SK-N-SH (cell line): ENCODE results near the gene BAD. TPM values are rescaled to one million over a fixed set of nuclear protein-coding genes. Genes with fewer than 3 reads are reported as not detected.
A peak's percentile ranks its signal among the peaks of the same experiment; 100 is the strongest.

Experiments
- CTCF ChIA-PET: fragments of 300-600, 350-600 bp; formaldehyde crosslinking; extraction: SDS; loops from one replicate; lab custom pipeline; 2021; lab: Yijun Ruan, JAX
- POLR2A ChIA-PET: fragments of 350-600 bp; sonication (Branson Sonifier 250); formaldehyde crosslinking; extraction: SDS; loops from one replicate; lab custom pipeline; 2020; ENCODE audit warnings: antibody characterized with exemption, inconsistent platforms; lab: Yijun Ruan, JAX
- DNase-seq: peaks from one replicate; pipeline ENCODE4 v3.0.0; 2012
- H2AFZ ChIP-seq: fragments of 200-600 bp; sonication (generic); 2 replicates; pipeline ENCODE4 v1.8.1; 2016; ENCODE audit warnings: antibody characterized with exemption, mild to moderate bottlenecking, low read depth
- H3F3A ChIP-seq: fragments of 200-600 bp; sonication (generic); replicated peaks from 2 replicates; pipeline ENCODE3; 2016; ENCODE audit warnings: antibody characterized with exemption, mild to moderate bottlenecking; ENCODE audit not compliant: insufficient read depth
- H3K27ac ChIP-seq, 2 experiments: fragments of 200-500 bp in 1 of 2; fragments of 200-600 bp in 1 of 2; sonication (Bioruptor generic) in 1 of 2; sonication (generic), shearing (Covaris generic) in 1 of 2; 2 replicates each; pipeline versions ENCODE4 v1.5.1 to v1.6.1; 2014 to 2016; ENCODE audit warnings: low read depth in 2 of 2, inconsistent platforms in 1 of 2, low read length in 1 of 2, mild to moderate bottlenecking in 1 of 2, mixed read lengths in 1 of 2
- H3K27me3 ChIP-seq: fragments of 200-600 bp; sonication (generic), shearing (Covaris generic); 2 replicates; pipeline ENCODE4 v1.6.1; 2016; ENCODE audit warnings: mixed run types; ENCODE audit not compliant: insufficient read depth
- H3K36me3 ChIP-seq, 2 experiments: fragments of 200-500 bp in 1 of 2; fragments of 200-600 bp in 1 of 2; sonication (Bioruptor generic) in 1 of 2; sonication (generic) in 1 of 2; replicated peaks in 1 of 2; 2 replicates each; pipeline versions ENCODE3 to v1.5.1; 2014 to 2016; ENCODE audit warnings: low read length in 1 of 2, mild to moderate bottlenecking in 1 of 2; ENCODE audit not compliant: insufficient read depth in 2 of 2, control insufficient read depth in 1 of 2
- H3K4me1 ChIP-seq, 2 experiments: fragments of 200-500 bp in 1 of 2; fragments of 200-600 bp in 1 of 2; sonication (Bioruptor generic) in 1 of 2; sonication (generic), shearing (Covaris generic) in 1 of 2; 2 replicates each; pipeline versions ENCODE4 v1.5.1 to v1.6.1; 2014 to 2016; ENCODE audit warnings: low read depth in 1 of 2, low read length in 1 of 2, mixed run types in 1 of 2; ENCODE audit not compliant: insufficient read depth in 2 of 2, control insufficient read depth in 1 of 2
- H3K4me2 ChIP-seq: fragments of 200-600 bp; sonication (generic), shearing (Covaris generic); 2 replicates; pipeline ENCODE4 v1.6.1; 2017; ENCODE audit warnings: mixed run types
- H3K4me3 ChIP-seq, 2 experiments: fragments of 200-500 bp in 1 of 2; fragments of 200-600 bp in 1 of 2; sonication (Bioruptor generic) in 1 of 2; sonication (generic), shearing (Covaris generic) in 1 of 2; 2 replicates each; pipeline versions ENCODE4 v1.5.1 to v1.8.1; 2014 to 2016; ENCODE audit warnings: low read depth in 2 of 2, inconsistent platforms in 1 of 2, low read length in 1 of 2, mild to moderate bottlenecking in 1 of 2, mixed read lengths in 1 of 2, moderate library complexity in 1 of 2
- H3K79me2 ChIP-seq: fragments of 200-600 bp; sonication (generic); 2 replicates; pipeline ENCODE4 v1.8.1; 2017; ENCODE audit warnings: mild to moderate bottlenecking; ENCODE audit not compliant: insufficient read depth
- H3K9ac ChIP-seq: fragments of 200-600 bp; sonication (generic); 2 replicates; pipeline ENCODE4 v1.6.1; 2017; ENCODE audit warnings: mixed run types
- H3K9me2 ChIP-seq: fragments of 200-600 bp; sonication (generic); 2 replicates; pipeline ENCODE4 v1.6.1; 2017; ENCODE audit warnings: mixed run types
- H3K9me3 ChIP-seq: fragments of 200-600 bp; sonication (generic); 2 replicates; pipeline ENCODE4 v1.6.1; 2017; ENCODE audit warnings: mixed run types, mild to moderate bottlenecking, moderate library complexity
- H4K20me1 ChIP-seq: fragments of 200-600 bp; sonication (generic); 2 replicates; pipeline ENCODE4 v1.6.1; 2017; ENCODE audit warnings: mild to moderate bottlenecking, mixed run types; ENCODE audit not compliant: insufficient read depth
- ELF1 ChIP-seq: IDR thresholded peaks from 2 replicates; pipeline ENCODE4 v1.4.0; 2012
- EP300 ChIP-seq, 2 experiments: IDR thresholded peaks; 2 replicates each; pipeline versions ENCODE4 v1.4.0 to v1.6.1; 2012; ENCODE audit warnings: borderline replicate concordance in 1 of 2, low read depth in 1 of 2, low read length in 1 of 2
- FOSL2 ChIP-seq: IDR thresholded peaks from 2 replicates; pipeline ENCODE4 v1.4.0; 2012; ENCODE audit warnings: low read depth, mild to moderate bottlenecking, moderate library complexity, borderline replicate concordance
- FOXJ3 ChIP-seq: sonication (generic); formaldehyde crosslinking; IDR thresholded peaks from 2 replicates; pipeline ENCODE4 v1.5.1; 2020; ENCODE audit warnings: mild to moderate bottlenecking, missing genetic modification reagents
- GABPA ChIP-seq: IDR thresholded peaks from 2 replicates; pipeline ENCODE4 v1.4.0; 2012; ENCODE audit warnings: low read depth, mild to moderate bottlenecking
- GATA2 ChIP-seq: sonication (generic); formaldehyde crosslinking; IDR thresholded peaks from 2 replicates; pipeline ENCODE4 v1.5.0; 2020; ENCODE audit warnings: mild to moderate bottlenecking, missing genetic modification reagents
- NFIC ChIP-seq: IDR thresholded peaks from 2 replicates; pipeline ENCODE4 v1.4.0; 2012; ENCODE audit warnings: borderline replicate concordance
- RAD21 ChIP-seq: IDR thresholded peaks from 2 replicates; pipeline ENCODE4 v1.6.1; 2012; ENCODE audit warnings: mild to moderate bottlenecking, low read length
- RCOR1 ChIP-seq: fragments of 150-350 bp; IDR thresholded peaks from 2 replicates; pipeline ENCODE4 v1.6.1; 2017; ENCODE audit warnings: antibody characterized with exemption, low read length
- SIN3A ChIP-seq: IDR thresholded peaks from 2 replicates; pipeline ENCODE4 v1.6.1; 2012; ENCODE audit warnings: low read depth, mild to moderate bottlenecking, low read length, moderate library complexity, borderline replicate concordance
- SMC3 ChIP-seq: IDR thresholded peaks from 2 replicates; pipeline ENCODE4 v1.6.1; 2012; ENCODE audit warnings: low read depth, low read length, improper control_type of control experiment
- TEAD4 ChIP-seq: IDR thresholded peaks from 2 replicates; pipeline ENCODE4 v1.4.0; 2012; ENCODE audit warnings: mild to moderate bottlenecking, borderline replicate concordance; ENCODE audit not compliant: insufficient read depth
- YY1 ChIP-seq: IDR thresholded peaks from 2 replicates; pipeline ENCODE4 v1.4.0; 2012; ENCODE audit warnings: low read depth, mild to moderate bottlenecking
- WGBS: methylation state at CpG from one replicate; pipeline ENCODE4 v1.1.6; 2017; ENCODE audit warnings: low lambda C conversion rate; 5-methylcytosine and 5-hydroxymethylcytosine counted together
- polyA plus RNA-seq, 3 experiments: library from polyadenylated mRNA; depleted of rRNA; stranded (reverse); fragments of >200 nt; gene quantifications; 2 replicates each; pipeline ENCODE4 v1.2.3, GENCODE V29; 2012
- TF ChIP-seq, protein P1 (sequence below): IDR thresholded peaks from 2 replicates; pipeline ENCODE4; 2012
- TF ChIP-seq, protein P2 (sequence below): fragments of 150-350 bp; IDR thresholded peaks from 2 replicates; pipeline ENCODE4 v1.6.1; 2017; ENCODE audit warnings: antibody characterized with exemption, low read length, low read depth, borderline replicate concordance

BAD gene
- polyA plus RNA-seq, 1 of the 3 experiments (the other 2 are of a cell fraction), result 80.9 TPM

DNA sequence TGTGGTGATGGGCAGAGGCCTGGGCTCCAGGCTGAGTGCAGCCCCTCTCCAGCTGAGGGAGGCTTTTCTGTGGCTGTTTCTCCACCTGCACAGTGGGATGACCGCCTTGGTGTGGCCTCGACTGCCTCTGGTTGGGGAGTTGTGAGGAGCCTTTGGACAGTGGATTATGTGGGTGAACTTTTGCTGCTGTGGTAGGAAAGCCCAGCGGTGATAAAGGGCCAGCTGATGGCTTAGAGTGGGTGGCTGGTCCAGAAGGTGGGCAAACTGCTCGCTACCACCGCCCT, 19.5 kb upstream of the BAD start:
- Histone ChIP-seq H3K27ac (peak overlapping the region; percentile 83 to 96; a peak in 3 of 4 replicates), H3K27me3 (no peaks in the 10 kb centered on the region), H4K20me1 (no peaks in the 10 kb centered on the region), H3K9me2 (no peaks in the 10 kb centered on the region), H3K4me3 (peak overlapping the region; percentile 67 to 82), H3K36me3 (peaks cover 0 to 2% of the 10 kb centered on the region in 2 experiments), H3K4me1 (peaks cover 5 to 18% of the 10 kb centered on the region in 2 experiments; a peak in 2 of 4 replicates), H2AFZ (no peak overlapping the region), H3K9ac (peak overlapping the region; percentile 68; the same call in 1 of the 2 replicates), H3K4me2 (peak overlapping the region; percentile 84), H3F3A (peaks cover 12% of the 10 kb centered on the region), H3K79me2 (peaks cover 23% of the 10 kb centered on the region; the same call in 1 of the 2 replicates), H3K9me3 (no peaks in the 10 kb centered on the region)
- TF ChIP-seq EP300 (IDR thresholded peaks at IDR 0.05; ENCODE audit: borderline replicate concordance in 1 of 2, low read depth in 1 of 2, low read length in 1 of 2), result no peak
- TF ChIP-seq RAD21, result no peak
- TF ChIP-seq ELF1, result no peak
- no peak for DNase-seq
- ChIA-PET POLR2A (interaction anchor here (1.0 to 5.8 kb wide), 10 partner anchors 14 to 99 kb away, joined by 3 to 54 read pairs (median 4); partner anchors contain the start of genes BAD, FKBP2, GPR137 and PRDX5), CTCF (interaction anchor here (0.8 to 6.7 kb wide), 33 partner anchors 9 to 813 kb away, joined by 3 to 196 read pairs (median 6); partner anchors contain the start of genes BAD, FERMT3, GPR137 and KCNK4)
- 65% methylated on average over 3 of the region's 5 CpGs for WGBS

DNA sequence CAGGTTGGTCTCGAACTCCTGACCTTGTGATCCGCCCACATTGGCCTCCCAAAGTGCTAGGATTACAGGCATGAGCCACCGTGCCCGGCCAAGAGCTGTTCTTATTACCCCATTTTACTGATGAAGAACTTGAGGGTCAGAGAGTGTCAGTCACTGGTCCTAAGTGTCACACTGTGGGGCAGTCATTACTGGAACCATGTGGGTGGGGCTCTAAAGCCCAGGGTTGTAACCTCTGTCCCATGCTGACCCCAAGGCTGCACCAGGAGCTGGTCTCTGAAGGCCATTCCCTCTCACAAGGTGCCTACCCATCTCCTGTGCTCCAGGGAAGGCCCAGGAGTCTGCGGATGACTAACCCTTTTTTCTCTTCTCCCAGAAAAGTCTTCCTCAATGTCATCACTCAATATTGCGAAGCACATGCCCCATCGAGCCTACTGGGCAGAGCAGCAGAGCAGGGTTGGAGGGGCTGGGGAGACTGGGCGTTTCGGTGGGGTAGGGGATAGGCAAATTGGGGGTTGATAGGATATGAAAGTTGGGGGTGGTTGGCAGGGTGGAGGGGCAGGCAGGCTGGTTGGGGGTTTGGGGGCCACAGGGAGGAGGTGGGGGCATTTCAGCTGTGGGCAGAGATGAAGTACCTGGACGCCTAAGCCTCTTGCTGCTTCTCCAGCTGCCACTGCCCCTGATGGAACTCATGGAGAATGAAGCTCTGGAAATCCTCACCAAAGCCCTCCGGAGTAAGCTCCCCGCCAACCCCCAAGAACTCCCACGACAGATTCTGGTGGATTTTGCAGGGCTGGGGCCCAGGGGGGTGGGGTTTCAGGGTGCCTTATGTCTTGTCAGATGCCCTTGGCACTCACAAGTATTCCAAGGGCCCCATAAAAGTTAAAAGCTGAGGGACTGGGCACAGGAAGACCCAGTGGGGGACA, 18.9 kb upstream of the BAD start:
- 96% methylated on average over 11 of the region's 13 CpGs for WGBS
- H3K4me2 ChIP-seq, result peak overlapping the region; percentile 84
- peaks cover 12% of the 10 kb centered on the region for H3F3A ChIP-seq
- H3K9me2 ChIP-seq, result no peaks in the 10 kb centered on the region
- H3K27me3 ChIP-seq, result no peaks in the 10 kb centered on the region
- no peak overlapping the region for H3K4me3 ChIP-seq
- peaks cover 22% of the 10 kb centered on the region; the same call in 1 of the 2 replicates for H3K79me2 ChIP-seq
- ChIA-PET POLR2A (interaction anchor here (0.7 to 5.8 kb wide), 10 partner anchors 14 to 134 kb away, joined by 3 to 54 read pairs (median 4); partner anchors contain the start of genes FKBP2, PRDX5 and TRMT112), CTCF (interaction anchor here (0.9 to 6.7 kb wide), 28 partner anchors 8 to 814 kb away, joined by 3 to 196 read pairs (median 6); partner anchors contain the start of genes BAD, FERMT3, GPR137 and KCNK4)
- peaks cover 0 to 2% of the 10 kb centered on the region in 2 experiments for H3K36me3 ChIP-seq
- no peaks in the 10 kb centered on the region for H3K9me3 ChIP-seq
- H3K9ac ChIP-seq, result 0 out of 2 replicates have a peak overlapping the region, but pooled peaks have one; percentile 68
- TF ChIP-seq RCOR1 (no peak), TEAD4 (no peak), SIN3A (no peak), NFIC (no peak), GABPA (no peak), FOSL2 (no peak), FOXJ3 (no peak), SMC3 (no peak), RAD21 (no peak), GATA2 (CRISPR knock-in tag) (no peak), YY1 (no peak), ELF1 (no peak)
- TF ChIP-seq, protein P1, sequence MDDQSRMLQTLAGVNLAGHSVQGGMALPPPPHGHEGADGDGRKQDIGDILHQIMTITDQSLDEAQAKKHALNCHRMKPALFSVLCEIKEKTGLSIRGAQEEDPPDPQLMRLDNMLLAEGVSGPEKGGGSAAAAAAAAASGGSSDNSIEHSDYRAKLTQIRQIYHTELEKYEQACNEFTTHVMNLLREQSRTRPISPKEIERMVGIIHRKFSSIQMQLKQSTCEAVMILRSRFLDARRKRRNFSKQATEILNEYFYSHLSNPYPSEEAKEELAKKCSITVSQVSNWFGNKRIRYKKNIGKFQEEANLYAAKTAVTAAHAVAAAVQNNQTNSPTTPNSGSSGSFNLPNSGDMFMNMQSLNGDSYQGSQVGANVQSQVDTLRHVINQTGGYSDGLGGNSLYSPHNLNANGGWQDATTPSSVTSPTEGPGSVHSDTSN, result no peak
- TF ChIP-seq, protein P2, sequence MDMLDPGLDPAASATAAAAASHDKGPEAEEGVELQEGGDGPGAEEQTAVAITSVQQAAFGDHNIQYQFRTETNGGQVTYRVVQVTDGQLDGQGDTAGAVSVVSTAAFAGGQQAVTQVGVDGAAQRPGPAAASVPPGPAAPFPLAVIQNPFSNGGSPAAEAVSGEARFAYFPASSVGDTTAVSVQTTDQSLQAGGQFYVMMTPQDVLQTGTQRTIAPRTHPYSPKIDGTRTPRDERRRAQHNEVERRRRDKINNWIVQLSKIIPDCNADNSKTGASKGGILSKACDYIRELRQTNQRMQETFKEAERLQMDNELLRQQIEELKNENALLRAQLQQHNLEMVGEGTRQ, result no peak
- no peak overlapping the region for H2AFZ ChIP-seq
- peak overlapping the region; percentile 83 to 96; a peak in 3 of 4 replicates for H3K27ac ChIP-seq
- H3K4me1 ChIP-seq, result peaks cover 5 to 18% of the 10 kb centered on the region in 2 experiments; a peak in 2 of 4 replicates
- no peak for DNase-seq
- H4K20me1 ChIP-seq, result no peaks in the 10 kb centered on the region
